CD4-positive, alpha-beta T cell treated with Interferon alpha-2 for 1 hour (primary cell): ENCODE measurements around the gene TAF10.
A peak's percentile ranks its signal among the peaks of the same experiment; 100 is the strongest.

ENCODE experiments used
- DNase-seq, 2 donors: peaks; one replicate each; pipeline ENCODE4 v3.0.0-alpha.2; 2020 to 2022

The TAF10 gene

DNA sequence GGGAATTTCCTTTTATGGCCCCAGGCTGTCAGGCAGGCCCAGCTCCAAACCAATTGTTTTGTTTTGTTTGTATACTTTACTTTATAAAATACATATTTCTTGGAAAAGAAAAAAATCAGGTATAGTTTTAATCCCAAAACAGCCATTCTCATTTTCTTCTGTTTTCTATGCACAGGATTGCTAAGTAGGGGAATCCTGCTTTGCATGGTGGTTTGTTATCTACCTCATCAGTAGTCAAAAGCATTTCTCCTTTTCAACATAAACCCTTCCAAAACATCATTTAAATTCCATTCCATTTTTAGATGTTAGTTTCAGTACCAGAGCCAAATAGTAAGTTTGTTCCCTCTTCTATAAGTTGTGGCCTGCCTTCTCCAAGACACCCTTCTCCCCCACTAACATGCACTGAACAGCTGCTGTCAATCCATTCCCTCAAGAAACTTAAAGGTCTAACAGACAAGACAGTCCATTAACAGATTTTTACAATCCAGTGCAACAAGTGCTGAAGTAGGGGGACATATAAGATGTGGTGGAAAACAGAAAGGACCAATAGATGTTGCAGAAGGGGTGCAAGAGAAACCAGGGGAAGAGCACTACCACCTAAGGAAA is 4.7 kb downstream of the TAF10 start:
- DNase-seq, result no peak

- DNase-seq, result peak; percentile 62 to 71
Measured at GRCh38 chr11:6606471-6607189, 5.4 kb downstream of the TAF10 start.

DNA sequence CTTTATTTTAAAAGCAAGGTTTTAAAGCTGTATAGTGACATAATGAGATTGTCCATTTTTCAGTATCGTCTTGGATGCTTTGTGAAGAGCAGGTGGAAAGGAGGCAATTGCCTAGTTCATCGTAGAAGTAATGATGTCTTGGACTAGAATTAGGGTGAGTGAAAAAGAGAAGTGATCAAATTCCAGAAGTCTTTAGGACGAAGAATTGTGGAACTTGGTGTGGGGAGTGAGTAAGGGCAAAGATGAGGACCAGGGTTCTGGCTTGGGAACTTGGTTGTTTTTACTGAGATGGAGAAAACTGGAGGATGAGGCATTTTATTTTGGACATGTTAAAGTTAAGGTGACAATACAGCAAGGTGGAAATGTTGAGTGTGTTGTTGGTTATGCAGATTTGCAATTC is 7.2 kb downstream of the TAF10 start:
- no peak for DNase-seq

GRCh38 chr11:6604081-6604626 is 7.9 kb downstream of the TAF10 start:
- DNase-seq, result peak; percentile 61 to 70

- peak; percentile 87 to 93 for DNase-seq
Measured at GRCh38 chr11:6603287-6604080, 8.5 kb downstream of the TAF10 start, which contains the start of the genes ILK and RRP8. ILK (plus strand) TSS chr11:6603774; CDS start chr11:6604272, 498 bp downstream. RRP8 (minus strand) TSS chr11:6603616; CDS start chr11:6603502, 114 bp downstream.

DNA sequence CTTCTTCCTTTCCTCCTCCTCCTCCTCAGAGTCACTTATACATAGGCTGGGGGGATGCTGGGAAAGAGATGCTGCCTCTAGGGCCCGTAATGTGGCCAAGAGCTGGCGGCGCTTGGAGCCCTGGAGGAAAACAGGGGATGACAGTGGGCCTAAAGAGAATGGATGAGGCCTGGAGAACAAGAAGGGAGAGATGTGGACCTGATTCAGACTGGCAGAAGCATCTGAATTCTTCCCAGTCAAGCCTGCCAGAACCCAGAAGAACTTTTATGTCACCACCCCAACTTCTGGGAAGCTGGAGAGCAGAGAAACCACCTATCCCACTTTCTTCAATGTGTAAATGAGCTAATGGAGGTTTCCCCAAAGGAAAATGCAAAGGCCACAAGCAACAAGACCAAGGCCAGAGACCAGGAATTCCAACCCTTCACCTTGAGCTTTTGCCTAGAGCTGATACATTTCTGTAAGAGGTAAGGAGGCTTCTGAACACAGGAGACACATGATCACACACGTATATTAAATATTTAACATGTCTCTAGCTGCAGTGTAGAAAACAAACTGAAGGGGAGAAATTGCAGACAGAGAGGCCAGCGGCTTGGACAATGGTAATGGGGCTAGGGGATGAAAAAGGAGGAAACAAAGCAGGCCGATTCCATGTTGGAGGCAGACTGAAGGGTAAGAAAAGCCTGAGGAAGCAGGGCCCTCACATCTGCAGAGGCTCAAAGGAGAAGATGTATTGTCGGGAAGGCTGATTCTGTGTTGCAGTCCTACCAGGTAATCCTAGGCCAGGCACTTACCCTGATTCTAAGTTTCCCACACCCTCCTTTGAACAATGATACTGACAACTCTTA is 9.7 kb downstream of the TAF10 start:
- no peak for DNase-seq

DNA sequence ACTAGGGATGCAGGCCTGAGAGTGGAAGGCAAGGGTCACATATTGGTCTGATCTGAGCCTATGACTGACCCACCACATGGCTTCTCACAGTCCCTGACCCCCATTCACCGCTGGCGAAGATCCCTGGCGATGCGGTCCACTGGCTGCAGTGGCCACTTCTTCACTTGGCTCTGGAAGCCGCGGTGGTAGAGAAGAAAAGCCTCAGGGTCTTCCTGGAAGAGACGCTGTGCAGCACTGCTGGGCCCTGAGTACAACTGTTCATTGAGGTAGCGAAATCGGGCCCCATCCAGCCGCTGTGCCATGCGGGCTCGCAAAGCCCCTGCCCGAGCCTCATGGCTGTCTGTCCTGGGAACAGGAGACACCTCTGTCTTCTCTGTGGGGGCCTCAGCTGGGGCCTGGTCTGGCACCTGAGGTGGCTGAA is 11.0 kb downstream of the TAF10 start:
- no peak for DNase-seq

DNA sequence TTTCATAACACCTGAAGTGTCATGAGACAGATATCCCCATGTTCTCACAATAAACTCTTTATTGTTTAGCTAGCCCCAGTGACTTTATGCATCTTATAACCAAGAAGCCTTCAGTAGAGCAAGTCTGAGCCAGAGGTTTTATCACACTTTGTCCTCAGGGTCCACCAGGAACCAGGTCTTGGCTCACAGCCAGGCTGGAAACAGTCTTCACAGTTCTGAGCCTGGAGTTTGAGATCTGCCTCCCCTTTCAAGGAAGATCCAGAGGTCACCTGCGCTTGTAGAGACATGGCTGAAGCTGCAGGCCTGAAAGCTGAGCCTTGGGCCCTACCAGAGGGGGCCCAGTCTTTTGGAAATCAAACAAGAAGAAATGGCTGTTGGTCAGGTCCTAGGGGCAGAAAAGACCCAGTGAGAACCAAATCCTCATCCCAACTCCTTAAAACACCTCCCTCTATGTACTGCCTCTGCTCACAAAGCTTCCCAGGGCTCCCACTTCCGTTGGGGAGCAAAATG is 12.1 kb downstream of the TAF10 start:
- no peak for DNase-seq

DNA sequence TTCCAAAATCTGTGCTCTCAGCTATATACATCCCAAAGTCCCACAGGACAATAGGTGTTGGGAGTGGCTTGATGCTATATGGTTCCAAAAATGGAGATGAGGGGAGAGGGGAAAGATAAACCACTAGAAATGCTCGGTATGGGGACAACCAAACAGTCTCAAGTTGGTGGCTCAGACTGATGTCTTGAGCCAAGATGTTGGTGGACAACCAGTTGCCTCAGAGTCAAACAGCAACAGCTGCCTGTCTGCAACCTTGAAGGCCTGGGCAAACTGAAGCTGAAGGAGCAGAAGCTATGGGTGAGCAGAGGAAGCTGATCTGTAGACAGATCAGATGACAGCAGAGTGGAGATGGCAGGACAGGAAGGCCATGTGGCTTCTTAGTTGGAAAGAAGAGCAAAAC is 12.6 kb downstream of the TAF10 start:
- DNase-seq, result no peak

GRCh38 chr11:6598555-6598954 is 13.5 kb downstream of the TAF10 start:
- no peak for DNase-seq

GRCh38 chr11:6596239-6596877 is 15.7 kb downstream of the TAF10 start:
- no peak for DNase-seq

DNA sequence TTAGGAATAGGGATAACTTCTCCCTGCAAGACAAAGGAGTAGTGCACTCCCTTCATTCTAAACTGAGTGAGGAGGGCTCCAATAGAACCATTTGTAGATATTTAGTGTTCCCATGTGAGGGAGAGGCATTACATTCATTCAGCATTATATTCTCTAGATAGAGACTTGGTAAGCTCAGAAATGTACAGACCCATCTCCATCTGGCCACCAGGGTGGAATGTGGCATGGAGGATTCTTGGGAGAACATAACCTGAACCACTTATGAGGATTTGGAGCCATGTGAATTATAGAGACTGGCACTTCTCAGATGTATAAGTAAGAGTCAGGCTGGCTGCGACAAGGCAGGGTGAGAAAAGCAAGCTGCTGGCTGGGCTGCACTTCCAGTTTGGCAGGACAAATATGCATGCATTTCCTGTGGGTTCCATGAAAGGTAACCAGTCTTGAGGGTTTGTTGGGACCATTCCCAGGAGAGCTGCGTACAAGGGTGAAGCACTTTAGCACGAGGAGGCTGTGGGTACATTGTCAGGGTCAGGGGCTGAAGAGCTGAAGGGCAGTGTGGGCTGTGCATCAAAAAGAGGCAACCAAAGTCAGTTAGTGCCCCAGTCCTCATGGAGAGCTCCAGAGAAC is 17.8 kb downstream of the TAF10 start:
- no peak for DNase-seq

GRCh38 chr11:6588018-6588417 is 24.0 kb downstream of the TAF10 start:
- no peak for DNase-seq

GRCh38 chr11:6587360-6587953 is 24.6 kb downstream of the TAF10 start:
- no peak for DNase-seq

DNA sequence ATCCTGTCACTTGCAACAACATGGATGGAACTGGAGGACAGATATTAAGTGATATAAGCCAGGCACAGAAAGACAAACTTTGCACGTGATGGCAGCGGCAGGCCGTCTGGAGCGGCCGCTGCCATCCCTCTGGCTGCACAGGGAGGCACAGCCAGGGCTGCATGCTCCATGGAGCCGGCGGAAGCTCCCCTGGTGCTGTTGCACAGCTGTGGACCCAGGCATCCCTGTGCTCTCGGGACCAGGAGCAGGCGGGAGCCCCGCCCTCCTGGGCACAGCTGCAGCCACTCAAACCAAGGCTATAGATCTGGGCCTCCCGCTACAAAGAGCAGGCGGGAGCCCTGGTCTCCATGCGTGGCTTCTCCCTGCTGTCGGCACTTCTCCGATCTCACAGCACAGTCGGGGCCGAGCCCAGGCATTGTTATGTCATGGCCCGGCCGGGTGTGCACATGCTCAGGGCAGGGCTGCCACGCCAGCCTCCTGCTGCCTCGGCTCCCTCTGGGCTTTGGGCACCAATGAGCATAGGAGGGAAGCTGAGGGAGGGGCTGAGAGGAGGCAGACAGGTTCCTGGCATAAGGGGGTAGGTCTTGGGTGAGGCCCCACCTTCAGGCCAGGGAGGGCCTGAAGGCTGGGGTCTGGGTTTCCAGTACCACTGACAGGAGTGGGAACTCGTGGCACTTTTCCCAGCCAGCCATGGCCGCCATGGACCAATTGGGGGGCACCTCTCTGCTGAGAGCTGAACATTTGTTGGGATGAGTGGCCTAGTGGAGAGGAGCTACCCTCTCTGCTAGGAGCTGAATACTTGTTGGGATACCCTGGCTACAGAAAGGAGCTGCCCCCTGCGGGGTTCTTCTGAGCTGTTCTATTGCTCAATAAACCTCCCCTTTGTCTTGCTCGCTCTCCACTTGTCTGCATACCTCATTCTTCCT is 25.3 kb downstream of the TAF10 start:
- DNase-seq, result no peak

DNA sequence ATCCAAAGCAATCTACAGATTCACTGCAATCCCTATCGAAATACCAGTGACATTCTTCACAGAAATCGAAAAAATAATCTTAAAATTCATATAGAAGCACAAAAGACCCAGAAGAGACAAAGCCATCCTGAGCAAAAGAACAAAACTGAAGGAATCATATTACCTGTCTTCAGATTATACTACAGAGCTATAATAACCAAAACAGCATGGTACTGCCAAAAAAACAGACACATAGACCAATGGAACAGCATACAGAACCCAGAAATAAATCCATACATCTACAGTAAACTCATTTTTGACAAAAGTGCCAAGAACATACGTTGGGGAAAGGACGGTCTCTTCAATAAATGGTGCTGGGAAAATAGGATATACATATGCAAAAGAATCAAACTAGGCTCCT is 27.5 kb downstream of the TAF10 start:
- DNase-seq, result no peak

DNA sequence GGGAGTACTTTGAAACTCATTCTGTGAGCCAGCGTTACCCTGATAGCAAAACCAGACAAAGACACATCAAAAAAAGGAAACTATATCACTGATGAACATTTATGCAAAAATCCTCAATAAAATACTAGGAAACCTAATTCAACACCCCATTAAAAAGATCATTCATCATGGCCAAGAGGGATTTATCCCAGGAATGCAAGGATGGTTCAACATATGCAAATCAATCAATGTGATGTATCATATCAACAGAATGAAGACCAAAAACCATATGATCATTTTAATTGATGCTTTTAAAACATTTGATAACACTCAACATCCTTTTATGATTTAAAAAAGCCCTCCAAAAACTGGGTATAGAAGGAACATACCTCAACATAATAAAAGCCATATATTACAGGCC is 28.4 kb downstream of the TAF10 start:
- no peak for DNase-seq

DNA sequence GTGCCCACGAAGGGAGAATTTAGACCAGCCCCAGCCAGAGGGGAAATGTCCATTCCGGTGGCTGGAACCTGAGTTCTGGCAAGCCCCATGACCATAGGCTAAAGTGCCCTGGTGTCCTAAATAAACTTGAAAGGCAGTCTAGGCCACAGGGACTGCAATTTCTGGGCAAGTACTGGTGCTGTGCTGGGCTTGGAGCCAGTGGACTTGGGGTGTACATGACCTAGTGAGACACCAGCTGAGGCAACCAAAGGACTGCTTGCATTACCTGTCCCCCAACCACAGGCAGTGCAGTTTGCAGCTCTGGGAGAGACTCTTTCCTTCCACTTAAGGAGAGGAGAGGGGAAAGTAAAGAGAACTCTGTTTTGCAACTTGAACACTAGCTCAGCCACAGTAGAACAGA is 32.3 kb downstream of the TAF10 start:
- DNase-seq, result no peak

GRCh38 chr11:6578134-6578533 is 33.9 kb downstream of the TAF10 start:
- no peak for DNase-seq
